Panc1 (cell line): ENCODE measurements around the gene FAM149A. TPM values are rescaled to one million over a fixed set of nuclear protein-coding genes. Genes with fewer than 3 reads are reported as not detected.

Experiments used
- ATAC-seq: fragments of 200-7000 bp; cut with Tn5 transposase; 2 replicates; pipeline ENCODE4 v1.9.1; 2020; ENCODE audit warnings: mild to moderate bottlenecking, moderate library complexity
- BruUV-seq: library from RNA; stranded (reverse); fragments of 400-500 nt; replicated peaks from 2 replicates; lab custom pipeline; 2021; lab: Mats Ljungman, UMichigan
- CTCF ChIA-PET: fragments of 300-600 bp; sonication (Branson Sonifier 250); formaldehyde crosslinking; loops from one replicate; lab custom pipeline; 2022; ENCODE audit warnings: antibody characterized with exemption; lab: Charles Lee
- POLR2A ChIA-PET: fragments of 300-600 bp; sonication (Branson Sonifier 250); formaldehyde crosslinking; loops from one replicate; lab custom pipeline; 2022; ENCODE audit warnings: antibody characterized with exemption; lab: Charles Lee
- DNase-seq: peaks from one replicate; pipeline ENCODE4 v3.0.0-alpha.2; 2010; ENCODE audit warnings: low read depth, low spot score
- H3K27ac ChIP-seq: 2 replicates; pipeline ENCODE4 v1.5.1; 2011; ENCODE audit warnings: mild to moderate bottlenecking, low read length, inconsistent platforms
- H3K27me3 ChIP-seq: fragments of 200-500 bp; sonication (Bioruptor generic); 2 replicates; pipeline ENCODE4 v1.6.0; 2014; ENCODE audit warnings: low read length, inconsistent platforms; ENCODE audit not compliant: control insufficient read depth, insufficient read depth
- H3K36me3 ChIP-seq: fragments of 200-500 bp; sonication (Bioruptor generic); 2 replicates; pipeline ENCODE4 v1.5.1; 2014; ENCODE audit warnings: inconsistent platforms, mild to moderate bottlenecking, low read length, moderate library complexity; ENCODE audit not compliant: control insufficient read depth, insufficient read depth
- H3K4me1 ChIP-seq: 2 replicates; pipeline ENCODE4 v1.5.1; 2011; ENCODE audit warnings: inconsistent platforms, mild to moderate bottlenecking, low read length, moderate library complexity; ENCODE audit not compliant: control insufficient read depth, insufficient read depth
- H3K4me3 ChIP-seq, 2 experiments: 2 replicates each; pipeline ENCODE4 v1.5.1; 2011 to 2012; ENCODE audit warnings: low read depth in 2 of 2, low read length in 2 of 2, mild to moderate bottlenecking in 2 of 2, inconsistent platforms in 1 of 2, moderate library complexity in 1 of 2
- H3K9me3 ChIP-seq: fragments of 200-500 bp; sonication (Bioruptor generic); 2 replicates; pipeline ENCODE4 v1.5.1; 2014; ENCODE audit warnings: low read depth, mild to moderate bottlenecking, inconsistent platforms, low read length, moderate library complexity; ENCODE audit not compliant: control insufficient read depth, insufficient read depth
- CTCF ChIP-seq: fragments of 450-650 bp; IDR thresholded peaks from 2 replicates; pipeline ENCODE4 v1.5.1; 2017; ENCODE audit warnings: mild to moderate bottlenecking
- POLR2AphosphoS5 ChIP-seq: IDR thresholded peaks from 2 replicates; pipeline ENCODE4 v1.6.1; 2012; ENCODE audit warnings: mild to moderate bottlenecking, low read depth, low read length, moderate library complexity
- SIN3A ChIP-seq: IDR thresholded peaks from 2 replicates; pipeline ENCODE4 v1.6.1; 2012; ENCODE audit warnings: low read depth, mild to moderate bottlenecking, low read length, moderate library complexity, borderline replicate concordance; ENCODE audit not compliant: insufficient read depth
- TCF7L2 ChIP-seq: IDR thresholded peaks from 2 replicates; pipeline ENCODE4 v1.6.1; 2011; ENCODE audit warnings: mild to moderate bottlenecking, low read depth, low read length, inconsistent platforms
- in situ Hi-C: cut with HindIII; loops from 2 replicates; pipeline ENCODE4 v1.10.0; 2016; ENCODE audit warnings: low sequenced_read_pairs, low pct_unique_long_range_greater_than_20kb
- intact Hi-C: fragments of 100-400 bp; cut with micrococcal nuclease; formaldehyde crosslinking; loops from one replicate; pipeline ENCODE4 v1.10.0; 2022; ENCODE audit not compliant: unreplicated experiment
- total RNA-seq: library from RNA; stranded (reverse); gene quantifications from one replicate; pipeline ENCODE4 v1.2.1, GENCODE V29; 2021; ENCODE audit not compliant: unreplicated experiment
- TF ChIP-seq, protein P1 (sequence below), 2 experiments: IDR thresholded peaks; 2 replicates each; pipeline ENCODE4 v1.6.1; 2011 to 2012; ENCODE audit warnings: low read depth in 2 of 2, control low read depth in 1 of 2, low read length in 1 of 2, mild to moderate bottlenecking in 1 of 2, moderate library complexity in 1 of 2; ENCODE audit not compliant: insufficient read depth in 1 of 2

FAM149A gene
- total RNA-seq, 1 experiment from 2014 or later: 0.13 TPM

GRCh38 chr4:186158021-186158813, 53.7 kb downstream of the FAM149A start:
- Histone ChIP-seq H3K27ac (no peak overlapping the region), H3K36me3 (no peaks in the 10 kb centered on the region), H3K4me1 (no peaks in the 10 kb centered on the region), H3K9me3 (no peaks in the 10 kb centered on the region), H3K27me3 (no peaks in the 10 kb centered on the region; the same call in 1 of the 2 replicates), H3K4me3 (no peak overlapping the region)
- no peak for DNase-seq
- in situ Hi-C loops (no loop called here), intact Hi-C loops (no loop called here)
- peak; percentile 51; the same call in 1 of the 2 replicates for ATAC-seq
- ChIA-PET CTCF (no interaction called here), POLR2A (no interaction called here)
- no TSS peak for BruUV-seq
- TF ChIP-seq CTCF (0 out of 2 replicates have a peak, but pooled peaks have one; percentile 20), TCF7L2 (no peak), POLR2AphosphoS5 (no peak)

GRCh38 chr4:186158966-186159365, 54.5 kb downstream of the FAM149A start:
- in situ Hi-C loops (no loop called here), intact Hi-C loops (no loop called here)
- no peak for ATAC-seq
- no peak overlapping the region for H3K27ac ChIP-seq
- CTCF ChIA-PET: no interaction called here
- TF ChIP-seq CTCF (no peak), POLR2AphosphoS5 (no peak), TCF7L2 (no peak), SIN3A (no peak)
- TF ChIP-seq, protein P1, sequence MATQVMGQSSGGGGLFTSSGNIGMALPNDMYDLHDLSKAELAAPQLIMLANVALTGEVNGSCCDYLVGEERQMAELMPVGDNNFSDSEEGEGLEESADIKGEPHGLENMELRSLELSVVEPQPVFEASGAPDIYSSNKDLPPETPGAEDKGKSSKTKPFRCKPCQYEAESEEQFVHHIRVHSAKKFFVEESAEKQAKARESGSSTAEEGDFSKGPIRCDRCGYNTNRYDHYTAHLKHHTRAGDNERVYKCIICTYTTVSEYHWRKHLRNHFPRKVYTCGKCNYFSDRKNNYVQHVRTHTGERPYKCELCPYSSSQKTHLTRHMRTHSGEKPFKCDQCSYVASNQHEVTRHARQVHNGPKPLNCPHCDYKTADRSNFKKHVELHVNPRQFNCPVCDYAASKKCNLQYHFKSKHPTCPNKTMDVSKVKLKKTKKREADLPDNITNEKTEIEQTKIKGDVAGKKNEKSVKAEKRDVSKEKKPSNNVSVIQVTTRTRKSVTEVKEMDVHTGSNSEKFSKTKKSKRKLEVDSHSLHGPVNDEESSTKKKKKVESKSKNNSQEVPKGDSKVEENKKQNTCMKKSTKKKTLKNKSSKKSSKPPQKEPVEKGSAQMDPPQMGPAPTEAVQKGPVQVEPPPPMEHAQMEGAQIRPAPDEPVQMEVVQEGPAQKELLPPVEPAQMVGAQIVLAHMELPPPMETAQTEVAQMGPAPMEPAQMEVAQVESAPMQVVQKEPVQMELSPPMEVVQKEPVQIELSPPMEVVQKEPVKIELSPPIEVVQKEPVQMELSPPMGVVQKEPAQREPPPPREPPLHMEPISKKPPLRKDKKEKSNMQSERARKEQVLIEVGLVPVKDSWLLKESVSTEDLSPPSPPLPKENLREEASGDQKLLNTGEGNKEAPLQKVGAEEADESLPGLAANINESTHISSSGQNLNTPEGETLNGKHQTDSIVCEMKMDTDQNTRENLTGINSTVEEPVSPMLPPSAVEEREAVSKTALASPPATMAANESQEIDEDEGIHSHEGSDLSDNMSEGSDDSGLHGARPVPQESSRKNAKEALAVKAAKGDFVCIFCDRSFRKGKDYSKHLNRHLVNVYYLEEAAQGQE (IDR thresholded peaks at IDR 0.05; ENCODE audit: insufficient read depth in 1 of 2, low read depth in 2 of 2, low read length in 1 of 2): no peak
- H3K4me3 ChIP-seq: no peak overlapping the region
- POLR2A ChIA-PET: no interaction called here
- no peaks in the 10 kb centered on the region for H3K36me3 ChIP-seq
- no peaks in the 10 kb centered on the region for H3K4me1 ChIP-seq
- H3K9me3 ChIP-seq: no peaks in the 10 kb centered on the region
- no peak for DNase-seq
- no peaks in the 10 kb centered on the region; the same call in 1 of the 2 replicates for H3K27me3 ChIP-seq
- BruUV-seq: no TSS peak
